ENCODE results near the gene EPHA4.

The EPHA4 gene

DNA sequence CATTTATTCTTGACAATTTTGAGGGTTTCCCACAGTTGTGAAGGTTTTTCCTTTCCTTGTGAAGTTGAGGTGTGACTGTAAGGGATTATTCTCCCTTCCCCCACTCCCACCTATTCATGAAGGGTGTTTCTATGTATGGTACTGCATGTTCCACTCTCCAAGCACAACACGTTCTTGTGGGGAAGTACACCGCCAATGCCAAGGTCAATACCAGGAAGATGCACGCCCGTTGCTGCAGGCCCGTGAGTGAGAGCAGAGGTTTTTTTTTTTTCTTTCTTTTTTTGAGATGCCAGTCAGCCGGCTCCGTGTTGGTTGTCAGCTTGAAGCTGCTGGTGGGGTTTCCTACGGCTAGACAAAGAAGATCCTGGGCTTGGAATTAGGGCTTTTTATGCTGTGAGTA, 38.6 kb upstream of the EPHA4 start:
- Histone ChIP-seq H3K36me3 (ENCODE audit: control insufficient read depth, insufficient read depth, low read length) (no peaks in the 10 kb centered on the region), H2BK15ac (replicated peaks; ENCODE audit: low read depth) (no peak overlapping the region), H3K27ac (ENCODE audit: low read depth, low read length) (no peak overlapping the region), H3K18ac (ENCODE audit: low read length) (no peak overlapping the region), H3K4ac (ENCODE audit: low read depth, low read length) (no peak overlapping the region), H3K79me1 (ENCODE audit: low read length) (no peaks in the 10 kb centered on the region), H2BK5ac (ENCODE audit: low read length) (no peak overlapping the region), H2BK120ac (ENCODE audit: low read depth, low read length) (no peak overlapping the region), H3K4me2 (ENCODE audit: low read length) (no peak overlapping the region), H3K4me1 (ENCODE audit: control insufficient read depth, low read depth, low read length) (peaks cover 2% of the 10 kb centered on the region), H4K5ac (ENCODE audit: low read length) (no peak overlapping the region), H3K23ac (ENCODE audit: low read length) (no peak overlapping the region), H3K56ac (ENCODE audit: low read length) (no peak overlapping the region), H2AK5ac (ENCODE audit: low read length) (no peak overlapping the region), H3K27me3 (ENCODE audit: insufficient read depth, low read length, poor library complexity) (no peaks in the 10 kb centered on the region), H3K4me3 (ENCODE audit: low read length) (no peak overlapping the region), H4K8ac (ENCODE audit: low read depth, low read length) (no peak overlapping the region), H3K79me2 (ENCODE audit: control insufficient read depth, insufficient read depth, low read length) (no peaks in the 10 kb centered on the region), H3K9ac (ENCODE audit: low read length) (no peak overlapping the region)
- WGBS (ENCODE audit: extremely low coverage, insufficient coverage, low lambda C conversion rate): no CpG with 5 or more reads among the region's 8 CpGs
- DNase-seq: no peak

DNA sequence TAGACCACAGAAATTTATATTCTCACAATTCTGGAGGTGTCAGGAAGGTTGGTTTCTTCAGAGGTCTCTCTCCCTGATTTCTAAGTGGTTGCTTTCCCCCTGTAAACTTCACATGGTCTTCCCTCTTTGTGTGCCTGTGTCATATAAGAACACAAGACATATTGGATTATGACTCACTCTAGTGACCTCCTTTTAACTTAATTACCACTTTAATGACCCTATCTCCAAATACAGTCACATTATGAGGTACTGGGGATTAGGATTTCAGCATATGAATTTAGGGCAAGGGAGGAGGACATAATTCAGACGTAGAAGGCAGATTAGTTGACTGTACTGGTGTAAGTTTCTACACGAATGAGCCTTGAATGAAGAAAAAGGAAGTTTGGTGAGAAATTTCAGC, 38.2 kb upstream of the EPHA4 start:
- Histone ChIP-seq H4K8ac (ENCODE audit: low read depth, low read length) (no peak overlapping the region), H2BK15ac (replicated peaks; ENCODE audit: low read depth) (no peak overlapping the region), H3K79me1 (ENCODE audit: low read length) (no peaks in the 10 kb centered on the region), H3K79me2 (ENCODE audit: control insufficient read depth, insufficient read depth, low read length) (no peaks in the 10 kb centered on the region), H3K27me3 (ENCODE audit: insufficient read depth, low read length, poor library complexity) (no peaks in the 10 kb centered on the region), H2BK5ac (ENCODE audit: low read length) (no peak overlapping the region), H3K27ac (ENCODE audit: low read depth, low read length) (no peak overlapping the region), H3K4me2 (ENCODE audit: low read length) (no peak overlapping the region), H3K56ac (ENCODE audit: low read length) (no peak overlapping the region), H3K4me1 (ENCODE audit: control insufficient read depth, low read depth, low read length) (peaks cover 2% of the 10 kb centered on the region), H2AK5ac (ENCODE audit: low read length) (no peak overlapping the region), H3K18ac (ENCODE audit: low read length) (no peak overlapping the region), H2BK120ac (ENCODE audit: low read depth, low read length) (no peak overlapping the region), H3K4ac (ENCODE audit: low read depth, low read length) (no peak overlapping the region), H3K23ac (ENCODE audit: low read length) (no peak overlapping the region), H4K5ac (ENCODE audit: low read length) (no peak overlapping the region), H3K36me3 (ENCODE audit: control insufficient read depth, insufficient read depth, low read length) (no peaks in the 10 kb centered on the region), H3K9ac (ENCODE audit: low read length) (no peak overlapping the region), H3K4me3 (ENCODE audit: low read length) (no peak overlapping the region)
- WGBS (ENCODE audit: extremely low coverage, insufficient coverage, low lambda C conversion rate): no CpG with 5 or more reads among the region's 2 CpGs
- no peak for DNase-seq

- H3K23ac ChIP-seq (ENCODE audit: low read length): no peak overlapping the region
- H2BK5ac ChIP-seq (ENCODE audit: low read length): no peak overlapping the region
- H3K79me2 ChIP-seq (ENCODE audit: control insufficient read depth, insufficient read depth, low read length): no peaks in the 10 kb centered on the region
- H3K79me1 ChIP-seq (ENCODE audit: low read length): no peaks in the 10 kb centered on the region
- H3K36me3 ChIP-seq (ENCODE audit: control insufficient read depth, insufficient read depth, low read length): no peaks in the 10 kb centered on the region
- no peak overlapping the region for H4K5ac ChIP-seq (ENCODE audit: low read length)
- H2BK15ac ChIP-seq (replicated peaks; ENCODE audit: low read depth): no peak overlapping the region
- H4K8ac ChIP-seq (ENCODE audit: low read depth, low read length): no peak overlapping the region
- no peak overlapping the region for H3K56ac ChIP-seq (ENCODE audit: low read length)
- no peak overlapping the region for H2BK120ac ChIP-seq (ENCODE audit: low read depth, low read length)
- WGBS (ENCODE audit: extremely low coverage, insufficient coverage, low lambda C conversion rate): no CpG with 5 or more reads among the region's 3 CpGs
- H3K4ac ChIP-seq (ENCODE audit: low read depth, low read length): no peak overlapping the region
- no peak overlapping the region for H3K18ac ChIP-seq (ENCODE audit: low read length)
- no peak overlapping the region for H3K27ac ChIP-seq (ENCODE audit: low read depth, low read length)
- H3K27me3 ChIP-seq (ENCODE audit: insufficient read depth, low read length, poor library complexity): no peaks in the 10 kb centered on the region
- H3K4me2 ChIP-seq (ENCODE audit: low read length): no peak overlapping the region
- H2AK5ac ChIP-seq (ENCODE audit: low read length): no peak overlapping the region
- peaks cover 2% of the 10 kb centered on the region for H3K4me1 ChIP-seq (ENCODE audit: control insufficient read depth, low read depth, low read length)
- no peak for DNase-seq
- no peak overlapping the region for H3K9ac ChIP-seq (ENCODE audit: low read length)
- no peak overlapping the region for H3K4me3 ChIP-seq (ENCODE audit: low read length)
Observed at GRCh38 chr2:221608442-221608841, 36.3 kb upstream of the EPHA4 start.

DNA sequence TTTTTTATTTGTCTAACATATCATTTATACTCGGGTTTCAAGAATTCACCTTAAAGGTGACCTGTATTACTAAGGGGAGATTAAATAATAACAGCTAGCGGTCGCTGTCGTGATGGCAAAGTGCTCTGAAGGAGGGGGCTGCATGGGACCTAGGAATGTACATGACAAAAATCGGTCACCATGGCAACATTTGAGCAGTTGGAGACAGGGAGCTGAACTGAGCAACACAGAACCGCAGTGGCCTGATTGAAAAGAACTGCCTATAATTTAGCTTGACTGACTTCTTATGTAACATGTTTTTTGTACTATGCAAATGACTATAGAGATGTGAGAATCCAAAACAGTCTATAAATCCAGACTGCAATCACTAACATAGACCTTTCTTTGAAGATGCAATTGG, 34.3 kb upstream of the EPHA4 start:
- no peaks in the 10 kb centered on the region for H3K36me3 ChIP-seq (ENCODE audit: control insufficient read depth, insufficient read depth, low read length)
- WGBS (ENCODE audit: extremely low coverage, insufficient coverage, low lambda C conversion rate): no CpG with 5 or more reads among the region's 6 CpGs
- peak; percentile 45 for DNase-seq
- no peak overlapping the region for H3K27ac ChIP-seq (ENCODE audit: low read depth, low read length)
- no peak overlapping the region for H3K4ac ChIP-seq (ENCODE audit: low read depth, low read length)
- H3K23ac ChIP-seq (ENCODE audit: low read length): no peak overlapping the region
- H4K8ac ChIP-seq (ENCODE audit: low read depth, low read length): no peak overlapping the region
- no peak overlapping the region for H2BK5ac ChIP-seq (ENCODE audit: low read length)
- no peak overlapping the region for H3K18ac ChIP-seq (ENCODE audit: low read length)
- H2BK120ac ChIP-seq (ENCODE audit: low read depth, low read length): no peak overlapping the region
- no peaks in the 10 kb centered on the region for H3K27me3 ChIP-seq (ENCODE audit: insufficient read depth, low read length, poor library complexity)
- no peak overlapping the region for H2AK5ac ChIP-seq (ENCODE audit: low read length)
- H3K79me2 ChIP-seq (ENCODE audit: control insufficient read depth, insufficient read depth, low read length): no peaks in the 10 kb centered on the region
- peaks cover 2% of the 10 kb centered on the region for H3K4me1 ChIP-seq (ENCODE audit: control insufficient read depth, low read depth, low read length)
- no peak overlapping the region for H3K4me3 ChIP-seq (ENCODE audit: low read length)
- no peaks in the 10 kb centered on the region for H3K79me1 ChIP-seq (ENCODE audit: low read length)
- no peak overlapping the region for H4K5ac ChIP-seq (ENCODE audit: low read length)
- no peak overlapping the region for H3K9ac ChIP-seq (ENCODE audit: low read length)
- no peak overlapping the region for H2BK15ac ChIP-seq (replicated peaks; ENCODE audit: low read depth)
- H3K56ac ChIP-seq (ENCODE audit: low read length): no peak overlapping the region
- H3K4me2 ChIP-seq (ENCODE audit: low read length): no peak overlapping the region

- Histone ChIP-seq H4K5ac (ENCODE audit: low read length) (no peak overlapping the region), H3K79me2 (ENCODE audit: control insufficient read depth, insufficient read depth, low read length) (no peaks in the 10 kb centered on the region), H3K4me1 (ENCODE audit: control insufficient read depth, low read depth, low read length) (peaks cover 2% of the 10 kb centered on the region), H3K18ac (ENCODE audit: low read length) (no peak overlapping the region), H3K36me3 (ENCODE audit: control insufficient read depth, insufficient read depth, low read length) (no peaks in the 10 kb centered on the region), H3K4ac (ENCODE audit: low read depth, low read length) (no peak overlapping the region), H3K79me1 (ENCODE audit: low read length) (no peaks in the 10 kb centered on the region), H3K56ac (ENCODE audit: low read length) (no peak overlapping the region), H2BK5ac (ENCODE audit: low read length) (no peak overlapping the region), H3K27me3 (ENCODE audit: insufficient read depth, low read length, poor library complexity) (no peaks in the 10 kb centered on the region), H3K23ac (ENCODE audit: low read length) (no peak overlapping the region), H2BK15ac (replicated peaks; ENCODE audit: low read depth) (no peak overlapping the region), H3K27ac (ENCODE audit: low read depth, low read length) (no peak overlapping the region), H4K8ac (ENCODE audit: low read depth, low read length) (no peak overlapping the region), H3K4me3 (ENCODE audit: low read length) (no peak overlapping the region), H3K4me2 (ENCODE audit: low read length) (no peak overlapping the region), H2AK5ac (ENCODE audit: low read length) (no peak overlapping the region), H3K9ac (ENCODE audit: low read length) (no peak overlapping the region), H2BK120ac (ENCODE audit: low read depth, low read length) (no peak overlapping the region)
- no peak for DNase-seq
- no CpG with 5 or more reads among the region's 2 CpGs for WGBS (ENCODE audit: extremely low coverage, insufficient coverage, low lambda C conversion rate)
Observed at GRCh38 chr2:221605751-221606240, 33.7 kb upstream of the EPHA4 start.

- no peaks in the 10 kb centered on the region for H3K79me1 ChIP-seq (ENCODE audit: low read length)
- no peak overlapping the region for H3K4me2 ChIP-seq (ENCODE audit: low read length)
- no peak for DNase-seq
- no peaks in the 10 kb centered on the region for H3K27me3 ChIP-seq (ENCODE audit: insufficient read depth, low read length, poor library complexity)
- H2BK120ac ChIP-seq (ENCODE audit: low read depth, low read length): no peak overlapping the region
- H3K23ac ChIP-seq (ENCODE audit: low read length): no peak overlapping the region
- no peak overlapping the region for H2AK5ac ChIP-seq (ENCODE audit: low read length)
- H3K4me3 ChIP-seq (ENCODE audit: low read length): no peak overlapping the region
- H3K18ac ChIP-seq (ENCODE audit: low read length): no peak overlapping the region
- no peaks in the 10 kb centered on the region for H3K4me1 ChIP-seq (ENCODE audit: control insufficient read depth, low read depth, low read length)
- H3K79me2 ChIP-seq (ENCODE audit: control insufficient read depth, insufficient read depth, low read length): no peaks in the 10 kb centered on the region
- no peak overlapping the region for H2BK15ac ChIP-seq (replicated peaks; ENCODE audit: low read depth)
- H3K36me3 ChIP-seq (ENCODE audit: control insufficient read depth, insufficient read depth, low read length): no peaks in the 10 kb centered on the region
- H4K8ac ChIP-seq (ENCODE audit: low read depth, low read length): no peak overlapping the region
- WGBS (ENCODE audit: extremely low coverage, insufficient coverage, low lambda C conversion rate): no CpG with 5 or more reads among the region's 1 CpG
- H4K5ac ChIP-seq (ENCODE audit: low read length): no peak overlapping the region
- no peak overlapping the region for H3K4ac ChIP-seq (ENCODE audit: low read depth, low read length)
- no peak overlapping the region for H3K56ac ChIP-seq (ENCODE audit: low read length)
- no peak overlapping the region for H2BK5ac ChIP-seq (ENCODE audit: low read length)
- H3K9ac ChIP-seq (ENCODE audit: low read length): no peak overlapping the region
- H3K27ac ChIP-seq (ENCODE audit: low read depth, low read length): no peak overlapping the region
Observed at GRCh38 chr2:221602938-221603337, 30.8 kb upstream of the EPHA4 start.
